Fibroblast of mammary gland (primary cell): ENCODE results near the gene ATXN1.

Experiments
- DNase-seq: peaks from one replicate; pipeline ENCODE4 v3.0.0-alpha.2; 2010; ENCODE audit warnings: low read depth
- H3K4me3 ChIP-seq: 2 replicates; pipeline ENCODE4 v1.5.1; 2011; ENCODE audit warnings: low read depth, mild to moderate bottlenecking, low read length, moderate library complexity; ENCODE audit not compliant: control insufficient read depth
- CTCF ChIP-seq: conservative IDR thresholded peaks from 2 replicates; pipeline ENCODE4 v1.5.1; 2011; ENCODE audit warnings: low read depth, low read length, inconsistent platforms; ENCODE audit not compliant: control insufficient read depth, insufficient read depth

ATXN1 gene

GRCh38 chr6:16669227-16669626 lies 92.0 kb downstream of the ATXN1 start:
- H3K4me3 ChIP-seq = no peak overlapping the region
- DNase-seq = peak; percentile 91
- no peak for TF ChIP-seq CTCF

- no peak for TF ChIP-seq CTCF
- peak; percentile 52 for DNase-seq
- H3K4me3 ChIP-seq = no peak overlapping the region
These were observed 93.8 kb downstream of the ATXN1 start for GRCh38 chr6:16667509-16667908.

GRCh38 chr6:16665992-16666391 lies 95.3 kb downstream of the ATXN1 start:
- H3K4me3 ChIP-seq = no peak overlapping the region
- TF ChIP-seq CTCF = no peak
- DNase-seq = no peak

GRCh38 chr6:16665182-16665581 lies 96.1 kb downstream of the ATXN1 start:
- no peak overlapping the region for H3K4me3 ChIP-seq
- DNase-seq = no peak
- TF ChIP-seq CTCF = no peak

- TF ChIP-seq CTCF = no peak
- no peak overlapping the region for H3K4me3 ChIP-seq
- no peak for DNase-seq
These were observed 97.4 kb downstream of the ATXN1 start for GRCh38 chr6:16663901-16664300.

GRCh38 chr6:16660157-16660497 lies 101.1 kb downstream of the ATXN1 start:
- TF ChIP-seq CTCF = no peak
- DNase-seq = no peak
- no peak overlapping the region for H3K4me3 ChIP-seq

- H3K4me3 ChIP-seq = no peak overlapping the region
- peak; percentile 32 for DNase-seq
- TF ChIP-seq CTCF = no peak
These were observed 101.6 kb downstream of the ATXN1 start for GRCh38 chr6:16659466-16660156.
